Neural cell (in vitro differentiated cells): ENCODE results near the gene DOCK2.

Experiments
- CTCF ChIP-seq: fragments of 450-650 bp; IDR thresholded peaks from 2 replicates; pipeline ENCODE4 v1.5.1; 2014; ENCODE audit warnings: antibody characterized with exemption, mild to moderate bottlenecking, moderate library complexity; ENCODE audit not compliant: poor library complexity, severe bottlenecking
- EP300 ChIP-seq: fragments of 450-650 bp; conservative IDR thresholded peaks from 2 replicates; pipeline ENCODE4 v1.6.1; 2014; ENCODE audit warnings: antibody characterized with exemption, mild to moderate bottlenecking, moderate library complexity; ENCODE audit not compliant: poor library complexity, severe bottlenecking
- EZH2 ChIP-seq: fragments of 200-600, 300-800 bp; shearing (Covaris generic), sonication (generic); IDR thresholded peaks from 2 replicates; pipeline ENCODE4 v1.6.1; 2014; ENCODE audit warnings: antibody characterized with exemption, low read length, borderline replicate concordance, mild to moderate bottlenecking; ENCODE audit not compliant: insufficient read depth, poor library complexity, severe bottlenecking
- POLR2AphosphoS5 ChIP-seq: IDR thresholded peaks from 2 replicates; pipeline ENCODE4 v1.6.1; 2012
- REST ChIP-seq: IDR thresholded peaks from 2 replicates; pipeline ENCODE4 v1.6.1; 2012; ENCODE audit warnings: borderline replicate concordance
- TAF1 ChIP-seq: IDR thresholded peaks from 2 replicates; pipeline ENCODE4 v1.6.1; 2012; ENCODE audit warnings: low read depth

- TF ChIP-seq EZH2: no peak
- TF ChIP-seq EP300: no peak
- TF ChIP-seq CTCF: peak; percentile 90
- no peak for TF ChIP-seq REST
- no peak for TF ChIP-seq POLR2AphosphoS5
- TF ChIP-seq TAF1: no peak
Measured at GRCh38 chr5:170100066-170100943, 463.2 kb downstream of the DOCK2 start.
